ENCODE data around the gene COL13A1. TPM values are rescaled to one million over a fixed set of nuclear protein-coding genes. Genes with fewer than 3 reads are reported as not detected.

The COL13A1 gene
- total RNA-seq, 1 donor from 2014 or later = 29.2 TPM

DNA sequence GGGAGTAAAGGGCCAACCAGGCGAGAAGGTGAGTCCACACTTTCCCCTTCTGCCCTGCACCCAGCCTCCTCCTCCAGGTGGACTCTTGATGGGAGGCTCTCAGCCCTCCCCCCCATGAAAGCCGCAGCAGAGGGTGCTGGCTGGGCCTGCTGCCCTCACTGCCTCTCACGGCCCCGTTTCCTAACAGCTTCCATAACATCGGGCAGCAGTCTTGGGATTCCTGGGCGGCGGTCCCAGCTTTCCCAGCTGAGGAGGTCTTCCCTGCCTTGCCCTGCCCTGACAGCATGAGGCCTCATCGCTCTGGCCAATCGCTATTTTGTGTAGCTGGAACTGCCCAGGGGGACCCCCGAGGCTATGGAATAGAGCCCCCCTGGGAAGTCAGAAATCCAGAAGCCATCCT, 76.3 kb downstream of the COL13A1 start:
- H3K27ac Mint-ChIP-seq (ENCODE audit: unreplicated experiment) = peak overlapping the region; percentile 66
- DNase-seq (ENCODE audit: extremely low spot score, unreplicated experiment) = no peak
- no peaks in the 10 kb centered on the region for H3K27me3 Mint-ChIP-seq (ENCODE audit: unreplicated experiment)
- no peaks in the 10 kb centered on the region for H3K36me3 Mint-ChIP-seq (ENCODE audit: unreplicated experiment)
- TF ChIP-seq, protein P1, sequence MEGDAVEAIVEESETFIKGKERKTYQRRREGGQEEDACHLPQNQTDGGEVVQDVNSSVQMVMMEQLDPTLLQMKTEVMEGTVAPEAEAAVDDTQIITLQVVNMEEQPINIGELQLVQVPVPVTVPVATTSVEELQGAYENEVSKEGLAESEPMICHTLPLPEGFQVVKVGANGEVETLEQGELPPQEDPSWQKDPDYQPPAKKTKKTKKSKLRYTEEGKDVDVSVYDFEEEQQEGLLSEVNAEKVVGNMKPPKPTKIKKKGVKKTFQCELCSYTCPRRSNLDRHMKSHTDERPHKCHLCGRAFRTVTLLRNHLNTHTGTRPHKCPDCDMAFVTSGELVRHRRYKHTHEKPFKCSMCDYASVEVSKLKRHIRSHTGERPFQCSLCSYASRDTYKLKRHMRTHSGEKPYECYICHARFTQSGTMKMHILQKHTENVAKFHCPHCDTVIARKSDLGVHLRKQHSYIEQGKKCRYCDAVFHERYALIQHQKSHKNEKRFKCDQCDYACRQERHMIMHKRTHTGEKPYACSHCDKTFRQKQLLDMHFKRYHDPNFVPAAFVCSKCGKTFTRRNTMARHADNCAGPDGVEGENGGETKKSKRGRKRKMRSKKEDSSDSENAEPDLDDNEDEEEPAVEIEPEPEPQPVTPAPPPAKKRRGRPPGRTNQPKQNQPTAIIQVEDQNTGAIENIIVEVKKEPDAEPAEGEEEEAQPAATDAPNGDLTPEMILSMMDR (IDR thresholded peaks at IDR 0.05) = no peak
- H3K4me1 Mint-ChIP-seq (ENCODE audit: unreplicated experiment) = peaks cover 42% of the 10 kb centered on the region
- H3K4me3 Mint-ChIP-seq (ENCODE audit: unreplicated experiment) = no peak overlapping the region
- no peaks in the 10 kb centered on the region for H3K9me3 Mint-ChIP-seq (ENCODE audit: unreplicated experiment)

- peaks cover 38% of the 10 kb centered on the region for H3K4me1 Mint-ChIP-seq (ENCODE audit: unreplicated experiment)
- no peak overlapping the region for H3K27ac Mint-ChIP-seq (ENCODE audit: unreplicated experiment)
- peaks cover 2% of the 10 kb centered on the region for H3K36me3 Mint-ChIP-seq (ENCODE audit: unreplicated experiment)
- DNase-seq (ENCODE audit: extremely low spot score, unreplicated experiment) = no peak
- H3K4me3 Mint-ChIP-seq (ENCODE audit: unreplicated experiment) = no peak overlapping the region
- H3K27me3 Mint-ChIP-seq (ENCODE audit: unreplicated experiment) = no peaks in the 10 kb centered on the region
- H3K9me3 Mint-ChIP-seq (ENCODE audit: unreplicated experiment) = no peaks in the 10 kb centered on the region
- TF ChIP-seq, protein P1 (IDR thresholded peaks at IDR 0.05) = no peak
These were observed 77.2 kb downstream of the COL13A1 start for GRCh38 chr10:69878951-69879350.

GRCh38 chr10:69879634-69880257, 78.0 kb downstream of the COL13A1 start:
- H3K4me3 Mint-ChIP-seq (ENCODE audit: unreplicated experiment) = no peak overlapping the region
- peaks cover 34% of the 10 kb centered on the region for H3K4me1 Mint-ChIP-seq (ENCODE audit: unreplicated experiment)

DNA sequence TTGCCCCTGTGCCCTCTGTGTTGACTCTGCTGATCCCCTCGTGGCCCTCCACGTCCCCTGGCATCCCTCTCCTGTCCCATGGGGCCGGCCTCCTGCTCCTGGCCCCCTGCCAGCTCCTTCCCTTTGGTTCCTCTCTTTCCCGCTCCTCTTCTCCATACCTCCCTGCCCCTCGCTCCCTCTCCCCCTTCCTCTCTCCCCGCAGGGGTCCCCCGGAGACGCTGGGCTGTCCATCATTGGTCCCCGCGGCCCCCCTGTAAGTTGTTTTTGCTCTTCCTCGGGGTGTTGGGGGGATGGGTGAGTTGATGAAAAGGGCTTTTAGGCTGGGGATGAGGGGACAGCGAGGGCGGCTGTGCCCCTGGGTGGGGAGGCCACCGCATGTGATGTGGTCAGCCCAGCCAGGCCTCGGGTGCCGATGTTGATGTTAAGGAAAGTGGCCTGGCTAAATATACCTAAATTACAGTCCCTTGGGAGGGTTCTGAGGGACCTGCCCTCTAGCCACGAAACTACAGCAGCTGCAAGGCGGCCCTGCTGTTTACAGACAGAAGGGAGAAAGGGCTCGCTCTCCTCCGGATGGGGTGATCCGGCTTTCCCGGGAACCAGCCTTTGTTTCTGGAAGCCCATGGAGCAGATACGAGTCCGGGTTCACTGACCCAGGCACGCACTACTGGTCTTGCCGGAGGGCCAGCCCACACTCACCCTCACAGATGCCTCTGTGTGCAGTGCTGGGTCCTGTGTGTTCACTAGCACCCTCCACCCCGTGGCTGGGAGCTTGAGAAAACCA, 78.8 kb downstream of the COL13A1 start:
- TF ChIP-seq, protein P1 (IDR thresholded peaks at IDR 0.05) = no peak
- H3K4me3 Mint-ChIP-seq (ENCODE audit: unreplicated experiment) = no peak overlapping the region
- peaks cover 34% of the 10 kb centered on the region for H3K4me1 Mint-ChIP-seq (ENCODE audit: unreplicated experiment)
- H3K9me3 Mint-ChIP-seq (ENCODE audit: unreplicated experiment) = no peaks in the 10 kb centered on the region
- DNase-seq (ENCODE audit: extremely low spot score, unreplicated experiment) = no peak
- no peaks in the 10 kb centered on the region for H3K27me3 Mint-ChIP-seq (ENCODE audit: unreplicated experiment)
- H3K27ac Mint-ChIP-seq (ENCODE audit: unreplicated experiment) = peak overlapping the region; percentile 27
- H3K36me3 Mint-ChIP-seq (ENCODE audit: unreplicated experiment) = peaks cover 2% of the 10 kb centered on the region

More at GRCh38 chr10:69879634-69880257, 78.0 kb downstream of the COL13A1 start:
- TF ChIP-seq, protein P1 (IDR thresholded peaks at IDR 0.05) = no peak
- Mint-ChIP-seq H3K27me3 (ENCODE audit: unreplicated experiment) (no peaks in the 10 kb centered on the region), H3K36me3 (ENCODE audit: unreplicated experiment) (peaks cover 2% of the 10 kb centered on the region), H3K27ac (ENCODE audit: unreplicated experiment) (no peak overlapping the region), H3K9me3 (ENCODE audit: unreplicated experiment) (no peaks in the 10 kb centered on the region)
- no peak for DNase-seq (ENCODE audit: extremely low spot score, unreplicated experiment)

- Mint-ChIP-seq H3K27ac (ENCODE audit: unreplicated experiment) (peak overlapping the region; percentile 27), H3K4me3 (ENCODE audit: unreplicated experiment) (no peak overlapping the region), H3K4me1 (ENCODE audit: unreplicated experiment) (peaks cover 34% of the 10 kb centered on the region), H3K36me3 (ENCODE audit: unreplicated experiment) (peaks cover 2% of the 10 kb centered on the region), H3K9me3 (ENCODE audit: unreplicated experiment) (no peaks in the 10 kb centered on the region), H3K27me3 (ENCODE audit: unreplicated experiment) (no peaks in the 10 kb centered on the region)
- DNase-seq (ENCODE audit: extremely low spot score, unreplicated experiment) = no peak
- TF ChIP-seq, protein P1 (IDR thresholded peaks at IDR 0.05) = no peak
These were observed 79.5 kb downstream of the COL13A1 start for GRCh38 chr10:69881202-69881601.

Measured in osteocyte (in vitro differentiated cells).